GM18873 (cell line): ENCODE measurements around the gene LATS2.

Experiments
- ATAC-seq: cut with Tn5 transposase; IDR thresholded peaks from one replicate; pipeline ENCODE4 v1.9.1; 2021; ENCODE audit warnings: mild to moderate bottlenecking, moderate library complexity, moderate number of reproducible peaks; ENCODE audit not compliant: unreplicated experiment, low FRiP score

Gene LATS2

GRCh38 chr13:21020176-21020575 lies 41.2 kb downstream of the LATS2 start:
- no peak for ATAC-seq

GRCh38 chr13:21018220-21018619 lies 43.2 kb downstream of the LATS2 start:
- no peak for ATAC-seq

- no peak for ATAC-seq
Measured at GRCh38 chr13:21016487-21016886, 44.9 kb downstream of the LATS2 start.

- ATAC-seq: no peak
Measured at GRCh38 chr13:21015284-21015683, 46.1 kb downstream of the LATS2 start.

- ATAC-seq: no peak
Measured at GRCh38 chr13:21014502-21015170, 46.8 kb downstream of the LATS2 start.

- no peak for ATAC-seq
Measured at GRCh38 chr13:21014139-21014501, 47.3 kb downstream of the LATS2 start.

- ATAC-seq: no peak
Measured at GRCh38 chr13:21013682-21014038, 47.7 kb downstream of the LATS2 start.

GRCh38 chr13:21012841-21013681 lies 48.3 kb downstream of the LATS2 start:
- ATAC-seq: no peak

- ATAC-seq: no peak
Measured at GRCh38 chr13:21012211-21012610, 49.2 kb downstream of the LATS2 start.

- no peak for ATAC-seq
Measured at GRCh38 chr13:21011378-21011777, 50.0 kb downstream of the LATS2 start.

GRCh38 chr13:21010621-21011020 lies 50.8 kb downstream of the LATS2 start:
- no peak for ATAC-seq

GRCh38 chr13:21009036-21009435 lies 52.4 kb downstream of the LATS2 start:
- ATAC-seq: no peak

GRCh38 chr13:21008026-21008425 lies 53.4 kb downstream of the LATS2 start:
- ATAC-seq: no peak

GRCh38 chr13:21006141-21007005 lies 55.0 kb downstream of the LATS2 start:
- no peak for ATAC-seq

GRCh38 chr13:21005193-21005592 lies 56.2 kb downstream of the LATS2 start:
- ATAC-seq: no peak

GRCh38 chr13:21001471-21001870 lies 59.9 kb downstream of the LATS2 start:
- no peak for ATAC-seq

GRCh38 chr13:21000647-21001046 lies 60.7 kb downstream of the LATS2 start:
- ATAC-seq: no peak

GRCh38 chr13:20998649-20999415 lies 62.6 kb downstream of the LATS2 start:
- no peak for ATAC-seq

- no peak for ATAC-seq
Measured at GRCh38 chr13:20997301-20998161, 63.9 kb downstream of the LATS2 start.
